Ovary (tissue), 3 donors: ENCODE results near the gene LENEP.

ENCODE experiments used
- EP300 ChIP-seq: sonication (generic); formaldehyde crosslinking; IDR thresholded peaks from one replicate; pipeline ENCODE4 v1.6.1; 2017; ENCODE audit warnings: antibody characterized with exemption
- POLR2A ChIP-seq: fragments of 450-650 bp; IDR thresholded peaks from one replicate; pipeline ENCODE4 v1.6.1; 2017; ENCODE audit warnings: antibody characterized with exemption, mild to moderate bottlenecking, moderate library complexity
- TF ChIP-seq, protein P1 (sequence below), 3 donors: fragments of 450-650 bp in 2 of 3; fragments of 200-600 bp in 1 of 3; IDR thresholded peaks; one replicate each; pipeline versions ENCODE4 v1.5.1 to v1.8.0; 2016 to 2022; ENCODE audit warnings: antibody characterized with exemption in 3 of 3, mild to moderate bottlenecking in 1 of 3
- donor health status: DM: no; HTN: no; CAD: no.

DNA sequence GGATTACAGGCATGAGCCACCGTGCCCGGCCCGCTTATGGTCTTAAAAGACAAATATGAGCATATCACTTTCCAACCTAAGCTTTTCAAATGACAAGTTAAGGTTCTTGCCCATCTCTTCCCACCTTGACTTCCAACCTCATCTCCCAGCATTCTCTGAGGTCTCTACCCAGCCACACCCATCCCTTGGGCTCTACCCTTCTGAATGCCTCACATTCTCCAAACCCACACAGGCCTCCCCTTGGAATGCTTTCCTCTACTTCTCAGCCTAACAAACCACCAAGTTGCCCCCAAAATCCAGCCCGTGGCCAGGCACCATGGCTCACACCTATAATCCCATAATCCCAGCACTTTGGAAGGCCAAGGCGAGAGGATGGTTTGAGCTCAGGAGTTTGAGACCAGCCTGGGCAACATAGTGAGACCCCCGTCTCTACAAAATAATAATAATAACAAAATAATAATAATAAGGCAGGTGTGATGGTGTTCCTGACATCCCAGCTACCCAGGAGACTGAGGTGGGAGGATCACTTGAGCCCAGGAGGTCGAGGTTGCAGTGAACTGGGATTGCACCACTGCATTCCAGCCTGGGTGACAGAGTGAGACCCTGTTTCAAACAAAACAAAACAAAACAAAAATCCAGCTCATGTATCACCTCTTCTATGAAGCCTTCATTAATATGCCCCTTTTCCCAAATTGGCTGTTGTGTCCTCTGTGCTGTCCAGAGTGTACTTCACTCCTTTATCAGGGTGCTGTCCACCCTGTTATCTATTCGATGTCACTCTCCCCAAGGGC is 28.9 kb downstream of the LENEP start:
- TF ChIP-seq, protein P1, sequence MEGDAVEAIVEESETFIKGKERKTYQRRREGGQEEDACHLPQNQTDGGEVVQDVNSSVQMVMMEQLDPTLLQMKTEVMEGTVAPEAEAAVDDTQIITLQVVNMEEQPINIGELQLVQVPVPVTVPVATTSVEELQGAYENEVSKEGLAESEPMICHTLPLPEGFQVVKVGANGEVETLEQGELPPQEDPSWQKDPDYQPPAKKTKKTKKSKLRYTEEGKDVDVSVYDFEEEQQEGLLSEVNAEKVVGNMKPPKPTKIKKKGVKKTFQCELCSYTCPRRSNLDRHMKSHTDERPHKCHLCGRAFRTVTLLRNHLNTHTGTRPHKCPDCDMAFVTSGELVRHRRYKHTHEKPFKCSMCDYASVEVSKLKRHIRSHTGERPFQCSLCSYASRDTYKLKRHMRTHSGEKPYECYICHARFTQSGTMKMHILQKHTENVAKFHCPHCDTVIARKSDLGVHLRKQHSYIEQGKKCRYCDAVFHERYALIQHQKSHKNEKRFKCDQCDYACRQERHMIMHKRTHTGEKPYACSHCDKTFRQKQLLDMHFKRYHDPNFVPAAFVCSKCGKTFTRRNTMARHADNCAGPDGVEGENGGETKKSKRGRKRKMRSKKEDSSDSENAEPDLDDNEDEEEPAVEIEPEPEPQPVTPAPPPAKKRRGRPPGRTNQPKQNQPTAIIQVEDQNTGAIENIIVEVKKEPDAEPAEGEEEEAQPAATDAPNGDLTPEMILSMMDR (IDR thresholded peaks at IDR 0.05) = no peak
- TF ChIP-seq POLR2A (no peak), EP300 (no peak)
